ENCODE data around the gene RAPSN.
A peak's percentile ranks its signal among the peaks of the same experiment; 100 is the strongest.

RAPSN gene

GRCh38 chr11:47431356-47432083, 17.4 kb downstream of the RAPSN start:
- DNase-seq = no peak

GRCh38 chr11:47430524-47430923, 18.4 kb downstream of the RAPSN start:
- DNase-seq = no peak

- peak; percentile 98 for DNase-seq
These were observed 22.6 kb downstream of the RAPSN start, which contains the start of gene PSMC3 for GRCh38 chr11:47426062-47426956. TSS of gene PSMC3 (minus strand) at chr11:47426439. CDS start at chr11:47426279, 160 bp downstream.

- DNase-seq = no peak
These were observed 23.3 kb downstream of the RAPSN start for GRCh38 chr11:47425611-47426010.

- DNase-seq = no peak
These were observed 30.3 kb downstream of the RAPSN start for GRCh38 chr11:47418454-47419259.

GRCh38 chr11:47417712-47418111, 31.2 kb downstream of the RAPSN start:
- DNase-seq = no peak

- no peak for DNase-seq
These were observed 32.9 kb downstream of the RAPSN start for GRCh38 chr11:47415949-47416472.

GRCh38 chr11:47415091-47415854, 33.7 kb downstream of the RAPSN start:
- no peak for DNase-seq

GRCh38 chr11:47414685-47415070, 34.3 kb downstream of the RAPSN start:
- no peak for DNase-seq

- no peak for DNase-seq
These were observed 34.8 kb downstream of the RAPSN start for GRCh38 chr11:47413908-47414684.

GRCh38 chr11:47413351-47413750, 35.6 kb downstream of the RAPSN start:
- no peak for DNase-seq

GRCh38 chr11:47411884-47412746, 36.8 kb downstream of the RAPSN start:
- DNase-seq = no peak

- no peak for DNase-seq
These were observed 38.3 kb downstream of the RAPSN start for GRCh38 chr11:47410370-47411264.

GRCh38 chr11:47409440-47410369, 39.2 kb downstream of the RAPSN start:
- no peak for DNase-seq

- no peak for DNase-seq
These were observed 40.1 kb downstream of the RAPSN start for GRCh38 chr11:47408598-47409439.

- DNase-seq = peak; percentile 88
These were observed 41.0 kb downstream of the RAPSN start, which contains the start of gene SLC39A13 for GRCh38 chr11:47407746-47408590. TSS of gene SLC39A13 (plus strand) at chr11:47408590. CDS start at chr11:47410095, 1,505 bp downstream.

All from activated T-cell treated with anti-CD3 and anti-CD28 coated beads for 4 hours (primary cell).